Stomach (tissue), 9 donors: ENCODE measurements around the gene ZBTB7A. TPM values are rescaled to one million over a fixed set of nuclear protein-coding genes. Genes with fewer than 3 reads are reported as not detected.

ENCODE experiments used
- DNase-seq, 2 donors: peaks; one replicate each; pipeline versions ENCODE4 v3.0.0 to v3.0.0-alpha.2; 2013 to 2019
- H3K27ac ChIP-seq, 5 donors: fragments of 200-600 bp in 4 of 5; sonication (generic) in 4 of 5; one replicate each; pipeline ENCODE4 v1.5.1; 2013 to 2019; ENCODE audit warnings: mild to moderate bottlenecking in 1 of 5, moderate library complexity in 1 of 5
- H3K27me3 ChIP-seq, 3 donors: fragments of 200-600 bp; sonication (generic); one replicate each; pipeline ENCODE4 v1.5.1; 2017 to 2019; ENCODE audit warnings: mixed run types in 1 of 3
- H3K36me3 ChIP-seq, 4 donors: fragments of 200-600 bp; sonication (generic); 1 replicate in 3 of 4; 2 replicates in 1 of 4; pipeline ENCODE4 v1.5.1; 2016 to 2019
- H3K4me1 ChIP-seq, 4 donors: fragments of 200-600 bp; sonication (generic); one replicate each; pipeline ENCODE4 v1.5.1; 2016 to 2019
- H3K4me3 ChIP-seq, 4 donors: fragments of 200-600 bp; sonication (generic) in 3 of 4; one replicate each; pipeline ENCODE4 v1.5.1; 2016 to 2019; ENCODE audit warnings: mild to moderate bottlenecking in 1 of 4
- H3K9me3 ChIP-seq, 4 donors: fragments of 200-600 bp; sonication (generic); one replicate each; pipeline ENCODE4 v1.5.1; 2016 to 2019
- EP300 ChIP-seq: sonication (generic); formaldehyde crosslinking; IDR thresholded peaks from one replicate; pipeline ENCODE4 v1.6.1; 2017; ENCODE audit warnings: antibody characterized with exemption
- POLR2A ChIP-seq, 4 donors: fragments of 450-650 bp; IDR thresholded peaks; one replicate each; pipeline ENCODE4 v1.6.1; 2016; ENCODE audit warnings: antibody characterized with exemption in 4 of 4, control low read depth in 2 of 4, mild to moderate bottlenecking in 1 of 4, moderate library complexity in 1 of 4
- POLR2AphosphoS5 ChIP-seq, 3 donors: sonication (generic); formaldehyde crosslinking; IDR thresholded peaks; one replicate each; pipeline ENCODE4 v1.6.1; 2016; ENCODE audit warnings: antibody characterized with exemption in 3 of 3
- WGBS, 5 donors: extraction: QIAGEN DNeasy Blood & Tissue Kit in 3 of 5; methylation state at CpG; one replicate each; pipeline versions ENCODE4 v1.1.5 to v1.1.7; 2013 to 2018; 5-methylcytosine and 5-hydroxymethylcytosine counted together
- intact Hi-C: fragments of 100-400 bp; cut with DNase I; formaldehyde crosslinking; loops from one replicate; pipeline ENCODE4 v1.15.1; 2023; ENCODE audit warnings: low total_unique reads
- polyA plus RNA-seq, 3 donors: library from polyadenylated mRNA; stranded (reverse); fragments of 200-250 nt; gene quantifications; one replicate each; pipeline ENCODE4 v1.2.3, GENCODE V29; 2013
- total RNA-seq, 5 donors: library from RNA; depleted of rRNA; stranded (reverse); fragments of >200 nt; gene quantifications; one replicate each; pipeline versions ENCODE4 v1.1.0 to v1.2.3, GENCODE V29; 2014 to 2016
- TF ChIP-seq, protein P1 (sequence below), 7 experiments: fragments of 450-650 bp in 4 of 7; fragments of 200-600 bp in 3 of 7; sonication (generic) in 3 of 7; IDR thresholded peaks; one replicate each; pipeline ENCODE4 v1.5.1; 2016 to 2019; ENCODE audit warnings: antibody characterized with exemption in 7 of 7, control low read depth in 2 of 7, mild to moderate bottlenecking in 1 of 7
- donor health status: healthy with polysubstance abuse.
- donor health status: Bipolar disorder and iron deficiency.
- donor health status: healthy.

The ZBTB7A gene
- total and polyA plus RNA-seq, 8 donors: 8.0 to 274 (median 35.5) TPM

DNA sequence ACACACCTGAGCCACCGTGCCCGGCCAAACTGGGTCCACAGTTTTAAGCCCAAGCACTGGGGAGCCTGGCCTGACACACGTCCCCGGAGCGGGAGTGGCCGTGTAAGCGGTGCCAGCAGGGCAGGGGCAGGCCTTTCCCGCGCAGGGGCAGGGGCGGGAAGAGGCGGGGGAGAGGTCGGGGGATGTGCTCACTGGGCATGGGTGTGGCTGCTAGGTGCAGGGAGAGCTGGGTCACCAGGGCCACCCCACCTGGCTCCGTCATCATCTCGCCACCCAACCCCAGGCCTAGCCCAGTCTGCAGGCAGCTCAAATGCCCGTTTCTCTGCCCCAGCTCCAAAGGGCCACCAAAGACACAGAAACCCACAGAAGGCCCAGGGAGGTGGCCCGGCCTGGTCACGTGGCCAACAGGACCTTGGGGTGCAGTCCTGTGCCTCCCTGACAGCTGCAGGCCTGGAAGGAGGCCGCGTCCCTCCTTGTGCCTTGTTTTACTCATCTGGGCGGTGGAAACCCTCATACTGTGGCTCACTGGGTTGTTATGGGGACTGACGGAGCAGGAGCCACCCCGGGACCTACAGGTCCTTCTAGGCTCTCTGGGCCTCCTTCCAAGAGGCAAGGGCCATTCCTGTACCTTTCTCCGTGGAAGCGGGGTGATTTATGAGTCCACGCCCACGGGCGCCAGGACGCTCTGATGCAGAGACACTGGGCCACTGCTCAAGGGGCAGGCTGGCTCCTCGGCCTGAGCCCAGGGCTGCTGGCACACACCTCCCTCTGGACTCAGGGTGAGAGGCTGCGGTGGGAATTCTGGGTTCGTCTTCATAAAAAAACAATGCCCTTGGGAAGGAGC is 29.6 kb upstream of the ZBTB7A start:
- no peaks in the 10 kb centered on the region for H3K27me3 ChIP-seq
- 63 to 84% (median 65%) methylated on average over 23 to 31 of the region's 31 CpGs for WGBS, 5 donors
- H3K4me1 ChIP-seq: peaks cover 0 to 23% (median 13%) of the 10 kb centered on the region in 4 donors
- H3K9me3 ChIP-seq: no peaks in the 10 kb centered on the region
- DNase-seq: peak in 1 of 2 donors; percentile 67
- H3K27ac ChIP-seq: peak overlapping the region in 4 of 5 donors; percentile 17 to 69 (median 43)
- TF ChIP-seq, protein P1, sequence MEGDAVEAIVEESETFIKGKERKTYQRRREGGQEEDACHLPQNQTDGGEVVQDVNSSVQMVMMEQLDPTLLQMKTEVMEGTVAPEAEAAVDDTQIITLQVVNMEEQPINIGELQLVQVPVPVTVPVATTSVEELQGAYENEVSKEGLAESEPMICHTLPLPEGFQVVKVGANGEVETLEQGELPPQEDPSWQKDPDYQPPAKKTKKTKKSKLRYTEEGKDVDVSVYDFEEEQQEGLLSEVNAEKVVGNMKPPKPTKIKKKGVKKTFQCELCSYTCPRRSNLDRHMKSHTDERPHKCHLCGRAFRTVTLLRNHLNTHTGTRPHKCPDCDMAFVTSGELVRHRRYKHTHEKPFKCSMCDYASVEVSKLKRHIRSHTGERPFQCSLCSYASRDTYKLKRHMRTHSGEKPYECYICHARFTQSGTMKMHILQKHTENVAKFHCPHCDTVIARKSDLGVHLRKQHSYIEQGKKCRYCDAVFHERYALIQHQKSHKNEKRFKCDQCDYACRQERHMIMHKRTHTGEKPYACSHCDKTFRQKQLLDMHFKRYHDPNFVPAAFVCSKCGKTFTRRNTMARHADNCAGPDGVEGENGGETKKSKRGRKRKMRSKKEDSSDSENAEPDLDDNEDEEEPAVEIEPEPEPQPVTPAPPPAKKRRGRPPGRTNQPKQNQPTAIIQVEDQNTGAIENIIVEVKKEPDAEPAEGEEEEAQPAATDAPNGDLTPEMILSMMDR (IDR thresholded peaks at IDR 0.05): no peak
- no peak for TF ChIP-seq POLR2A (IDR thresholded peaks at IDR 0.05)
- TF ChIP-seq EP300: no peak
- TF ChIP-seq POLR2AphosphoS5 (IDR thresholded peaks at IDR 0.05): no peak
- H3K4me3 ChIP-seq: no peak overlapping the region
- peaks cover 39 to 89% (median 84%) of the 10 kb centered on the region in 4 donors for H3K36me3 ChIP-seq
- intact Hi-C loops: no loop called here

DNA sequence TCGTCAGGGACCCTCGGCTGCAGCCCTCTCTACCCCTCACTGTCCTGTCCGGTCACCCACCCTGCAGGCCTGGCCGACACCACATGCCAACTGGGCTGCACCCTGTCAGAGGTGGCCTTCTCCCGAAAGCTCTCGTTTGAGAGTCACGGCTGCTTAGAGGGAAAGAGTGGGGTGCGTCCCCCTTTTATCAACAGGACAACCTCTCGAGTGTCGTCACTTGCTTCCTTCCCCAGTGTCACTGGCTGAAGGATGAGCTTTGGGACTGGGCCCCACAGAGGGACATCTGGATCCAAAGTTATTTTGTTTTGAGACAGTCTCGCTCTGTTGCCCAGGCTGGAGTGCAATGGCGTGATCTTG is 28.8 kb upstream of the ZBTB7A start:
- TF ChIP-seq POLR2AphosphoS5 (IDR thresholded peaks at IDR 0.05): no peak
- TF ChIP-seq, protein P1 (IDR thresholded peaks at IDR 0.05): no peak
- WGBS, 5 donors: 75 to 87% (median 84%) methylated on average over 11 to 12 of the region's 12 CpGs
- peaks cover 0 to 23% (median 13%) of the 10 kb centered on the region in 4 donors for H3K4me1 ChIP-seq
- H3K9me3 ChIP-seq: no peaks in the 10 kb centered on the region
- H3K4me3 ChIP-seq: no peak overlapping the region
- no peak for DNase-seq
- H3K27ac ChIP-seq: peak overlapping the region; percentile 13 to 69 (median 26)
- peaks cover 38 to 88% (median 84%) of the 10 kb centered on the region in 4 donors for H3K36me3 ChIP-seq
- intact Hi-C loops: no loop called here
- no peaks in the 10 kb centered on the region for H3K27me3 ChIP-seq

DNA sequence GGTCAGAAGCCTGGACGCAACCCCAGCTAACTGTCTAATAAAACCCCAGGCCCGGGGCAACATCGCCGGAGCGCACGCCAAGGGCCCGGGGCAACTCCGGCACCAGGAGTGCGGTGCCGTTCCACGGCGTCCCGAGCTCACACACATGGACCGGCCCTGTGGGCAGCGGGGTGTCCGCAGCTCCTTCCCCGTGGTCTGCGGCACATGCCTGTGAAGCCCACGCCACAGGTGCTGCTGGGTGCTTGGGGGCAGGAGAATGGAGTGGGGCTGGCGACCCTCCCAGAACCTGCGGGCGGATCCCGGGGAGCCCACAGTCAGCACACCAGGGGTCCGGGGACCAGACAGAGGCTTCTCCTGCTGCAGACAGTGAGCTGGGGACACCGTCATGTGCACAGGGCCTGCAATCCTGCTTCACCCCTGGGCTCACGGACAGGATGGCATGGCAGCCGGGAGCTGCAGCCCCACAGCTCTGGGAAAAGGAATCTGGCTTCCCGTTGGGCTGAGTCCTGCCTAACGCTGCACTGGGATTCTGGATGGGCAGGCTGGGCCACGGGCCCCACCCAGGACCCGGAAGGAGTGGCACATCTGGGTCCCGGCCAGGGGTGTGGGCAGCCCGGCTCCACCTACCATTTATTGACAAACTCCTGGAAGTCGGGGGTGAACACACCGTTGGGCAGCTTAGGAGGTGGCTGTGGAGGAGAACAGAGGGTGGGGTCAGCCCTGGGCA is 28.2 kb upstream of the ZBTB7A start:
- peak in 2 of 3 donors; percentile 29 to 46 for TF ChIP-seq POLR2AphosphoS5 (IDR thresholded peaks at IDR 0.05)
- TF ChIP-seq, protein P1 (IDR thresholded peaks at IDR 0.05): no peak
- no peak for TF ChIP-seq EP300
- intact Hi-C loops: no loop called here
- Histone ChIP-seq H3K27ac (peak overlapping the region; percentile 13 to 69 (median 26)), H3K36me3 (peaks cover 40 to 88% (median 84%) of the 10 kb centered on the region in 4 donors), H3K27me3 (no peaks in the 10 kb centered on the region), H3K4me1 (peaks cover 0 to 28% (median 14%) of the 10 kb centered on the region in 4 donors), H3K9me3 (no peaks in the 10 kb centered on the region), H3K4me3 (no peak overlapping the region)
- DNase-seq: peak in 1 of 2 donors; percentile 76
- 71 to 83% (median 78%) methylated on average over 25 to 35 of the region's 35 CpGs for WGBS, 5 donors

DNA sequence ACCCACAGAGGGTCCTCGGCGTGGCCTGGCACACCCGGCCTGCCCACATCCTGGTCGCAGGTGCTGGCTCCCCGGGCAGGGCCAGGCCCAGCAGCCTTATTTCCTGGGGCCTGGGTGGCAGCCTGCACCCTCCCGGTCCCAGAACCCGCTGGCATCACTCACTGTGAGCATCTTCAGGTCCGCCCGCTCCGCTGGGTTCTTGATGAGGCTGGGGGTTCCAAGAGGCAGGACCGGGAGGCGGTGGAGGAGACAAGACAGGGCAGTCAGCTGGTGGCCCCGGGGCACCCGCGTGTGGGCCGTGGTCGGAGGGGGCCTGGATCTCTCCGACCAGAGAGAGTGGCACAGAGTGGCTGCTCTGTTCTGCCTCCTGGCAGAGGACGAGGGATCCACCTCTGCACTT is 27.6 kb upstream of the ZBTB7A start:
- Histone ChIP-seq H3K4me1 (peaks cover 0 to 34% (median 17%) of the 10 kb centered on the region in 4 donors), H3K4me3 (no peak overlapping the region), H3K27ac (peak overlapping the region in 1 of 5 donors; percentile 13), H3K36me3 (peaks cover 41 to 88% (median 84%) of the 10 kb centered on the region in 4 donors), H3K9me3 (no peaks in the 10 kb centered on the region), H3K27me3 (no peaks in the 10 kb centered on the region)
- WGBS, 5 donors: 86 to 95% (median 93%) methylated on average over 16 to 19 of the region's 19 CpGs
- TF ChIP-seq EP300: no peak
- TF ChIP-seq, protein P1 (IDR thresholded peaks at IDR 0.05): no peak
- TF ChIP-seq POLR2AphosphoS5 (IDR thresholded peaks at IDR 0.05): no peak
- TF ChIP-seq POLR2A (IDR thresholded peaks at IDR 0.05): no peak
- DNase-seq: no peak
- intact Hi-C loops: no loop called here
